DMS153 treated with DMSO at 0.1 percent for 48 hours (cell line): Measurements from ENCODE around the gene RASSF5.
"Not testable (repeated sequence)": the region's sequence is repeated elsewhere in the genome, so short reads cannot be mapped to it uniquely, and the experiment has no call there.

Experiments used
- DNase-seq: peaks from one replicate; lab custom pipeline; 2025; ENCODE audit not compliant: unreplicated experiment; lab: John Stamatoyannopoulos, UW

The RASSF5 gene

GRCh38 chr1:206566999-206567398, 59.7 kb downstream of the RASSF5 start:
- DNase-seq = no peak

DNA sequence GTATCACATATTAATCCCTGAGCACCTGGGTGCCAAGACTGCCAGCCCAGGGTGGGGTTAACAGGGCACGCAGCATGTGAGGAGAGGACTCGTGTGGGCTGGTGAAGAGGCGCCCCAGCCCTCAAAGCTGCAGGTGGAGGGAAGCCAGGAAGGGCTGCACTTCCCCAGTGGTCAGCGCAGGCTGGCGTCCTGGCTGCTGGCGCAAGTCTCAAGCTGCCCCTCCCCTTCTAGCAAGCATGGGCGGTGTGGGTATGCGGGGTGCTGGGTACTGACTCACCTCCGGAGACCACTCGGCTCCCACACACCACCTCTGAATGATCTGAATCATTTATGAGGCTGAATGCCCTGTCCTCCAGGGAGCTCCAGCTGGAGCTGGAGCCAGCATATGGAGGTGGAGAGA, 60.9 kb downstream of the RASSF5 start:
- no peak for DNase-seq

GRCh38 chr1:206568779-206569352, 61.5 kb downstream of the RASSF5 start:
- no peak for DNase-seq

DNA sequence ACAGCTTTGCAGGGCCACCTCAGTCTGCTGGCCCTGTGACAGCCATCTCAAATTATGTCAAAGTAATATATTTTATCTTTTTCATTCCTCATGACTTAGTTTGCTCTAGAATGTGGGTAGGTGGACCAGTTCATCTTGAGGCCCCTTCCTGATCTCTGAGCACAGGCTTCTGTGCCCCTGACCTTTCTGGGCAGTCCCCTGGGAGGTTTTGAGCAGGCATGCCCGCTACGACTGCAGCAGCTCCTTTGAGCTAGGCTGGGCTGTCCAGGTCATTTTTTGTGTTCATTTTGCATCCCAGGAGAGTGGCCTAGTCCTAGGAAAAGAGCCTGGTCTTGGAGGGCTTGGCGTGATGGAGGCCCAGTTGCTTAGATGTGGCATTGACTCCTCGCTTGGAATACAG, 62.2 kb downstream of the RASSF5 start:
- DNase-seq = no peak

GRCh38 chr1:206570529-206570928, 63.2 kb downstream of the RASSF5 start:
- DNase-seq = no peak

DNA sequence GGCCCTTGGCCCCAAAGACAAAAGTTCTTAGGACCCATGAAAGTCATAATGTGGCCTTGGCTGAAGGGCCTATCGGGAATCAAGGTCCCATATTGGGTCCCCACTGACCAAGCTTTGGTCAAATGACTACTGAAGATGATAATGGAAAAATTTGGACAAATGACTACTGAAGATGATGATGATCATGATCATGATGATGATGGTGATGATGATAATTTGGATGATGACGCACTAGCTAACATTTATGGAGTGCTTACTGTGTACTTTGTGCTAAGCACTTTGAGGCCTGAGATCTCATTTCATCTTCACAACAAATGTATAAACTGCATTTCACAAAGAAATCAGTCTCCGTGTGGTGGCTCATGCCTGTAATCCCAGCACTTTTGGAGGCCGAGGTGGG, 65.5 kb downstream of the RASSF5 start:
- DNase-seq = no peak

- DNase-seq = no peak
Measured at GRCh38 chr1:206573319-206573718, 66.0 kb downstream of the RASSF5 start.

- DNase-seq = no peak
Measured at GRCh38 chr1:206573762-206574161, 66.4 kb downstream of the RASSF5 start.

DNA sequence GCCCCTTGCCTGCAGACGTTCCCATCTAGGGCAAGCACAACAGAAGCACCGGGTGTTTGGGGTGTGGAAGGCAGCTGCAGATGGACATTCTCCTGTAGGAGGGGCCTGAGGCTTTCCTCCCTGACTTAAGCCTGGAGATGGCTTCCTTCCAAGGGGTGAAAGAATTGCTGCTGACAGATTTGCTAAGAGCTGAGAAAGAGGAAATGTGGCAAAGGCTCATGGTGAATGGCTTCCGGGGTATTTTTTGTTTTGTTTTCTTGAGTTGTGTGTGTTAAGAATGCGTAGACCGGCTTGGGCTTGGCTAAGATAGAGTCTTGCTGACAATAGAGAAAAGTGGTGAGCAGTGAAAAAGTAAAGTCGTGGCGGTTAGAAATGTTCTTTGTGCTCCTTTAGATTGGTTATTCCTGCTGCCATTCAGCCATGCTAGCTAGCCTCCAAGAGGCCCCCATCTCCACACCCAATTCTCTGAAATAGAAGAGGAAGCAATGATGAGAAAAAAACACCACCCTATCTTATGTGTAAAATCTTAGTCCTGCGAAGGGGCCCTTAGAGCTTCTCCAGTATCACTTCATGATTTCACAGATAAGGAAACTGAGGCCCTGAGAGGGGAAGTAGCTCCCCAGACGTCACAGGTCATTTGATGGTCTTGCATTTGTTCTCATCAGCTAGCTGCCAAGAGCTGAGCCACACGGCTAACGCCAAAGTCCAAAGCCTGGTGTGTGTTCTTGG, 68.0 kb downstream of the RASSF5 start:
- no peak for DNase-seq

DNA sequence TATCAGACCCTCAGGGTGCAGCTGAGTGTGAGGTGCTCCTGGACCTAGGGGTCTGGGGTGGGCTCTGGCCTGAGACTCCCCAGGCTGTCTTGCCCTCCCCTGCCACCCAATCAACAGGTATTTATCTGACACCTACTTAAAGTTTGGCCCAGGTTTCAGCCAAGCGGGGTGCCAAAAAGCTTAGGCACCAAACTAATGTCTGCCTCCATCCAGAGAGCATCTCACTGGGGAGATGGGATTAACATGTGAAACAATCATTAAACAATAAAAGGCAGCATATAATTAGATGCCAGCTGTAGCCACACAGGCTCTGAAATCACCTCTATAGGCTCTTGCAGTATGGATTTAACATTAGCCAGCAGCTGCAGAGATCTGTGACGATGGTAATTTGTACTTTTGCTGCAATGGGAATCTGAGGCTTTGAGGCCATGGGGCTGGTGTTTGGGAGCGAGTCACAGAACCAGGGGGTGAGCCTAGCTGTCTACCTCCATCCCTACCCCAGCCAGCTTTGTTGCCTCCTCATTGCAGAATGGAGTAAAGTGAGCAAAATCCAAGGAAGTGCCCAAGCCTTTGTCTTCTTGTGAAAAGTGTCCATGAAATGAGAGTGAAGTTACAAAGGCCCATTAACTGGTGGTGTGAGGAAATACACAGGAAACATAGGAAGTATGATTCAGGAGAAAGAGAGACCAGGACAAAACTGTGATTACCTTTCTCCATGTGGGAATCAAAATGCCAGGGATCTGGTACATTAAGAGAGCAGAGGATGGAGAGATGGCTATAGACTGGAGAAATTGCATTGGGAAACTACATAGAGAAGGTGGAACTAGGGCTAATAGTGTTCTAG, 68.8 kb downstream of the RASSF5 start:
- DNase-seq = no peak

GRCh38 chr1:206577626-206578025, 70.3 kb downstream of the RASSF5 start:
- no peak for DNase-seq

GRCh38 chr1:206578068-206578977, 71.0 kb downstream of the RASSF5 start:
- no peak for DNase-seq

DNA sequence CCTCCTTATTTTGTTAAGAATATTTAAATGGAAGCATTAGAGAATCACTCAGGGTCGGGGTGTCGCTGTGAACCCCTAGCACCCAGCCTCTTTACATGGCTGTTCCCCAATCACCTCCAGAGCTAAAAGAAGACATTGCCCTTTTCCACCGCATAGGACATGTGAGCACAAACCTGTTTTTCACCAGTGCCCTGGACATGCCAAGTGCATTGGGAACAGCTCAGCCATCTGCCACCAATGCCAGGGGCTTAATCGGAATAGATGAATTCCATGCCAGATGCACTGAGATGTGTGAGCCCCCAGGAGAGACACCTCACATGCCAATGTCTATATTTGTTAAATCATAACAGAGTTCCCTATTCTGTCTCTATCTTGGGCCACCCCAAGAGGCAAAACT, 71.6 kb downstream of the RASSF5 start:
- no peak for DNase-seq

- DNase-seq = no peak
Measured at GRCh38 chr1:206579747-206580437, 72.6 kb downstream of the RASSF5 start.

DNA sequence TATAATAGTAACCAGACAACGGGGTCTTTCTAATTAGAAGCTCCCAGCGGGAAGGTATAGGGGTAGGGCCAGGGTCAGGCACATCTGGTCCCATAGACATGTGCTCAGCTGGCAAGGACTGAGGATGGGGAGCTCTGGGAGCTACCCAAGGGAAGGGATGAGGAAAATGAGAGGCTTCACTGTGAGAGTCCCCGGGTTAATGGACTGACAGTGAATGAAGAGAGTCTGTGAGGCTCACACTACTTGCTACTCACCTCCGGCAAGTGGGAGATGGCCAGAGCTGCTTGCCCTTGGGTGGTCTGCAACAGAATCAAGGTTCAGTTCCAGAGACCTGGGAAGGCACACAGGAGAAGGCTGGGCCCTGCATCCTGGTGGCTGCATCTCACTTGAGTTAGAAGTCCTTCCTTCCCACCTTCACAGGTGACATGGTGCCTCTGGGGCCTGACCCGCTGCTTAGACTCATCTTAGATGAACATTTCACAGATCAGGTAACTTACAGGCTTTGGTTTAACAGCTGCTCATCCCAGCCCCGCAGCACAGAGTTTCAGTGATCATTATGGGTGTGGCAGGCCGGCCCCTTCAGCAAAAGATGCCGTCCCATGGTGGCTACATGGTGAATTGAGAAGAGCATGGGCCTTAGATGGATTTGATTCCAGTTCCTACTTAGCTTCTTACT, 73.2 kb downstream of the RASSF5 start:
- no peak for DNase-seq

DNA sequence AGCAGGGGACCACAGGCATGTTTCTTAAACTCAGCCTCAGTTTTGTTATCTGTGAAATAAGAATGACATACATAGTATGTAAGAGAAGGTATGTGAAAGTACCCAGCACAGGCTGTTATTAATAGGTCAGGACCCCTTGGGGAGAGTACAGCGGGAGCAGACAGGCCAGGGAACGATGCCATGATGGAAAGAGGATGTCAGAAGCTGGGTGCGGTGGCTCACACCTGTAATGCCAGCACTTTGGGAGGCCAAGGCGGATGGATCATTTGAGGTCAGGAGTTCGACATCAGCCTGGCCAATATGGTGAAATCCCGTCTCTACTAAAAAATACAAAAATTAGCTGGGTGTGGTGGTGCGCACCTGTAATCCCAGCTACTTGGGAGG, 73.8 kb downstream of the RASSF5 start:
- DNase-seq = not testable (repeated sequence)

DNA sequence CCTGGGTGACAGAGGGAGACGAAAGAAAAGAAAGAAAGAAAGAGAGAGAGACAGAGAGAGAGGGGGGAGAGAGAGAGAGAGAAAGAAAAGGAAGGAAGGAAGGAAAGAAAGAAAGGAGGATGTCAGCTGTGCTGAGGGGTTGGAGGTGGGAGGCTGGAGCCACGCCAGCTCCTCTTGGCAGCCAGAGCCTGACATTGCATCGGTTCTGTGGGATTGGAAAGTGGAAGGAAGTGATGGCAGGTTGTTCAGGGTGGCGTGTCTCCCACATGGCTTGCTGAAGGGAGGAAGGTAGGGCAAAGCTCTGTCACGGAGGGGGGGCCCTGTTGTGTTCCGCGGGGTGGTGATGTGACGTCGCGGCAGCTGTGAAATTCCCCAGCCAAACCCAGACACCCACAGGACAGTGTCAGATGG, 74.2 kb downstream of the RASSF5 start:
- no peak for DNase-seq

GRCh38 chr1:206582537-206582936, 75.2 kb downstream of the RASSF5 start:
- DNase-seq = no peak

GRCh38 chr1:206582971-206583706, 75.8 kb downstream of the RASSF5 start:
- DNase-seq = no peak
